Measurements from ENCODE around the gene SLC15A3. TPM values are rescaled to one million over a fixed set of nuclear protein-coding genes. Genes with fewer than 3 reads are reported as not detected.

SLC15A3 gene
- total RNA-seq, 2 donors from 2014 or later: 2.0 to 6.2 TPM

DNA sequence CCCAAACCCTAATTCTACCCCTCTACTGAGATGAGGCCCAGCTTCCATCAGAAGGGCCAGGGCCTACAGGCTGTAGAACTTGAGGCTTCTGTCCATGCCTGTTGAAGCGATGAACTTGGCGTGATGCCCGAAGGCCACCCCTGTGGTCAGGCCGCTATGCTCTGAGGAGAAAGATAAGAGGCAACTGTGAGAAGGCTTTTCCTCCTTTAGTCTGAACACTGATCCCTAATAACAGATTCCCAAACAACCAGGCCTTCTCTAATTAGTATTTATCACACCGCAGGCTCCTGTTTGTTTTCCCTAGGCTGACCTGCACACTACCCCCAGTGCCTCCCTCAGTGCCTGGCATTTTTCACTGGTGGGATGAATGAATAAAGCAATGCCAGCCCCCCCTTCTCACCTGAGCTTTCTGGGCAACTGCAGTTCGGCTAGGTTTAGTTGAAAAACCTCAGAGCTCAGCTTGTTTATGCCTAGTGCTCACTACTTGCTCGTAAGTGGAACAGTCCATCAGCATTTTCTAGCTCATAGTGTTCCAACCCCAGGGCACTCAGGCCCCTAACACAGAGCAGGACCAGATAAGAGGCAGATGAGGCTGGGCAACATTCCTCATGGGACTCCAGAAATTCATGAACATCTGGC lies 60.8 kb downstream of the SLC15A3 start:
- ATAC-seq (no peak), DNase-seq (no peak)
- Histone ChIP-seq H3K36me3 (replicated peaks in 1 of 2; ENCODE audit: insufficient read depth in 1 of 2, low read depth in 2 of 2) (peaks cover 0 to 19% of the 10 kb centered on the region in 2 donors), H3K4me3 (no peak overlapping the region), H3K27me3 (no peaks in the 10 kb centered on the region), H3K27ac (no peak overlapping the region), H3K9me3 (no peaks in the 10 kb centered on the region), H3K4me1 (no peaks in the 10 kb centered on the region)
- TF ChIP-seq POLR2A (IDR thresholded peaks at IDR 0.05) (no peak), CTCF (IDR thresholded peaks at IDR 0.05) (no peak)
- intact Hi-C loops (cut with DNase I): no loop called here
- WGBS, 2 donors: 74 to 90% methylated on average over 7 of the region's 7 CpGs

DNA sequence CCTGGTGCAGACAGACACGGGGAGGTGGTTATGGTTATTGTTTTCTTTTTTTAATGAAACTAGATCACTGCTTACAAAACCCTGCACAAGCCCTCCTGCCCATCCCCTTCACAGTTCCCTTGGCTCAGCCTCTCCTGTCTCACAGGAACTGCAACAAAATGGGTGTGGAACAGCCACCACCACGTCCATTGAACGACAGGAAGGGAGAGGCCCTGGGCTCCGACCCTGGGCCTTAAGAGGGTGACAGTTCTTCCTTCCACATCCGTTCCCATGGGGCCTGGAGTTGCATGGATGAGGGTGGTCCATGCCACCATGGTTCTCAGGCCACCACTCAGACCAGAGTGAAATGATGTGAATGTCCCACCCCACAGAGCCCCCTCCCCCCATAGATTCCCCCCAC lies 61.3 kb downstream of the SLC15A3 start:
- Histone ChIP-seq H3K4me3 (no peak overlapping the region), H3K36me3 (replicated peaks in 1 of 2; ENCODE audit: insufficient read depth in 1 of 2, low read depth in 2 of 2) (peaks cover 0 to 14% of the 10 kb centered on the region in 2 donors), H3K4me1 (no peaks in the 10 kb centered on the region), H3K27me3 (no peaks in the 10 kb centered on the region), H3K9me3 (no peaks in the 10 kb centered on the region), H3K27ac (no peak overlapping the region)
- intact Hi-C loops (cut with DNase I): no loop called here
- DNase-seq: no peak
- WGBS, 2 donors: 65 to 67% methylated on average over 5 of the region's 5 CpGs
- no peak for ATAC-seq
- TF ChIP-seq CTCF (IDR thresholded peaks at IDR 0.05): no peak
- TF ChIP-seq POLR2A (IDR thresholded peaks at IDR 0.05): no peak

GRCh38 chr11:60889869-60890311 lies 62.1 kb downstream of the SLC15A3 start:
- WGBS, 2 donors: 29 to 55% methylated on average over 6 of the region's 6 CpGs
- intact Hi-C loops (cut with DNase I): no loop called here
- Histone ChIP-seq H3K4me3 (no peak overlapping the region), H3K4me1 (no peaks in the 10 kb centered on the region), H3K27me3 (no peaks in the 10 kb centered on the region), H3K27ac (no peak overlapping the region), H3K36me3 (replicated peaks in 1 of 2; ENCODE audit: insufficient read depth in 1 of 2, low read depth in 2 of 2) (peaks cover 0 to 8% of the 10 kb centered on the region in 2 donors), H3K9me3 (no peaks in the 10 kb centered on the region)
- DNase-seq (no peak), ATAC-seq (no peak)
- TF ChIP-seq POLR2A (IDR thresholded peaks at IDR 0.05): no peak
- no peak for TF ChIP-seq CTCF (IDR thresholded peaks at IDR 0.05)

DNA sequence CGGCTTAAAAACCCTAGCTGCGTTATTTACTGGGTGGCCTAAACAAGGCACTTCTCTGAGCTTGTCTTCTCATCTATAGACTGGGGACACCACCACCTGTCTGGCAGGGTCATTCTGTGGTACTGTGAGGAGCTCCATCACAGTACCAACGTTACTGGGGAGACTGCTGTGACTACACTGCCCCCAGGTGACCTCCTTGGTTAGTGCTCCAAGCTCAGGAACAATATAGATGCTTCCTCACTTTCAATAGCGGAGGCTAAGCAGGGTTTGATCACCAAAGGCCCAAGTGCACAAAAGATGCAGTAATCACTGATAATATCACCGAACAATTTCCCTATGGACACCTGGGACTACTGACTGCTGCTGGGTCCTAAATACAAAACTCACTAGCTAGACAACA lies 64.4 kb downstream of the SLC15A3 start:
- 50 to 66% methylated on average over 4 to 5 of the region's 5 CpGs for WGBS, 2 donors
- Histone ChIP-seq H3K9me3 (no peaks in the 10 kb centered on the region), H3K27me3 (no peaks in the 10 kb centered on the region), H3K4me3 (no peak overlapping the region), H3K27ac (no peak overlapping the region), H3K36me3 (replicated peaks in 1 of 2; ENCODE audit: insufficient read depth in 1 of 2, low read depth in 2 of 2) (peaks cover 0 to 5% of the 10 kb centered on the region in 2 donors), H3K4me1 (no peaks in the 10 kb centered on the region)
- peak; percentile 77 for ATAC-seq
- intact Hi-C loops (cut with DNase I): no loop called here
- peak; percentile 41 to 66 (median 60) for DNase-seq
- TF ChIP-seq POLR2A (IDR thresholded peaks at IDR 0.05) (no peak), CTCF (IDR thresholded peaks at IDR 0.05) (peak in 6 of 7 experiments; percentile 13 to 61 (median 50))

Small RNA genes lying within 50 kb of the gene (small RNA-seq; reads per million reads assigned to genes)
- gene RNU6-933P: not detected

Other genes with a start within 250 kb of the SLC15A3 start
- not detected for gene MS4A18, start 227.5 kb downstream of the SLC15A3 start, total RNA-seq
- not detected for gene MS4A15, start 195.3 kb downstream of the SLC15A3 start, total RNA-seq
- gene MS4A10, start 166.8 kb downstream of the SLC15A3 start, total RNA-seq: not detected
- 10 to 100 TPM; 14.8 to 26.4 TPM for gene CCDC86, start 110.1 kb downstream of the SLC15A3 start, total RNA-seq
- gene PTGDR2, start 96.2 kb downstream of the SLC15A3 start, total RNA-seq: 1 to 10 TPM in 1 of 2 donors, under 1 TPM in 1; 0.52 to 1.3 TPM
- not detected for gene ZP1, start 84.6 kb downstream of the SLC15A3 start, total RNA-seq
- gene PRPF19, start 45.6 kb downstream of the SLC15A3 start, total RNA-seq: 10 to 100 TPM; 22.1 to 27.0 TPM
- gene TMEM109, start 38.0 kb downstream of the SLC15A3 start, total RNA-seq: 10 to 100 TPM; 59.9 to 62.6 TPM
- 10 to 100 TPM in 1 of 2 donors, 1 to 10 TPM in 1; 9.3 to 12.2 TPM for gene TMEM132A, start 27.7 kb downstream of the SLC15A3 start, total RNA-seq
- gene CD6, start 19.5 kb upstream of the SLC15A3 start, total RNA-seq: 1 to 10 TPM; 1.0 to 3.3 TPM
- under 1 TPM; 0.33 to 0.52 TPM for gene CD5, start 150.3 kb upstream of the SLC15A3 start, total RNA-seq
- 10 to 100 TPM; 13.2 to 21.1 TPM for gene VPS37C, start 209.2 kb upstream of the SLC15A3 start, total RNA-seq